ENCODE measurements around the gene FRMD3.

DNA sequence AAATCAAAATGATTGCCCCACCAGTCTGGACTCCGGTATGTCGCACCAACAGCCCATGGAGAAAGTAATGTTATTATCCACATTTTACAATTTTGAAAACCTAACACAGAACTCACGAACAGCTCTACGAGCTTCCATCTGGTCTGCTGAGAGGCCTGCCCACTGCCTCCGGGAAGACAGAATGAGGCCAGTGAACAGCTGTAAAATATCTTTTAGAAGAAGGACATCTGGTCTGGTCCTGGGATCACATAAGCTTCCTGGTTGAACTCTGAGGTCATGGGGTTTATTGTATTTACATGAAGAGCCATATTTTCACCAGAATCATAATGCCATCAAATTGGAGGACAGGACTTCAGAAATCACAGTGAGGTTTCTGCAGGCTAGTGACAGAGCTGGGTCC lies 89.0 kb downstream of the FRMD3 start:
- TF ChIP-seq CTCF (IDR thresholded peaks at IDR 0.05), result no peak
- TF ChIP-seq POLR2A (IDR thresholded peaks at IDR 0.05), result no peak

Data from body of pancreas (tissue), 4 donors.